22Rv1 (cell line): ENCODE data around the gene MCUB.

Experiments
- CTCF ChIP-seq: fragments of 450-650 bp; IDR thresholded peaks from 2 replicates; pipeline ENCODE4 v1.5.1; 2017; ENCODE audit warnings: mild to moderate bottlenecking
- ZFX ChIP-seq: fragments of 450-650 bp; IDR thresholded peaks from 2 replicates; pipeline ENCODE4 v1.6.1; 2017; ENCODE audit warnings: antibody characterized with exemption, borderline replicate concordance

- TF ChIP-seq CTCF: no peak
- TF ChIP-seq ZFX: no peak
These were observed 12.1 kb downstream of the MCUB start for GRCh38 chr4:109572154-109572553.
